Ectodermal cell (in vitro differentiated cells): ENCODE measurements around the gene GOLGA6L10.
"Not testable (repeated sequence)": the region's sequence is repeated elsewhere in the genome, so short reads cannot be mapped to it uniquely, and the experiment has no call there.

Source experiments
- H3K27ac ChIP-seq: 2 replicates; pipeline ENCODE4 v1.7.0; 2013; ENCODE audit warnings: mild to moderate bottlenecking, low read depth, low read length; ENCODE audit not compliant: insufficient read depth, poor library complexity, severe bottlenecking
- H3K27me3 ChIP-seq: 2 replicates; pipeline ENCODE4 v1.7.0; 2013; ENCODE audit warnings: mild to moderate bottlenecking, low read length; ENCODE audit not compliant: insufficient read depth, control insufficient read depth, poor library complexity, severe bottlenecking
- H3K36me3 ChIP-seq: one replicate; pipeline ENCODE4 v1.7.0; 2013; ENCODE audit warnings: low read length; ENCODE audit not compliant: control insufficient read depth, insufficient read depth
- H3K4me1 ChIP-seq: one replicate; pipeline ENCODE4 v1.7.0; 2013; ENCODE audit warnings: low read length; ENCODE audit not compliant: control insufficient read depth, insufficient read depth
- H3K4me3 ChIP-seq: 2 replicates; pipeline ENCODE4 v1.7.0; 2013; ENCODE audit warnings: low read depth, low read length, control low read depth; ENCODE audit not compliant: insufficient read depth
- H3K9me3 ChIP-seq: 2 replicates; pipeline ENCODE4 v1.7.0; 2013; ENCODE audit warnings: mild to moderate bottlenecking, low read length, moderate library complexity; ENCODE audit not compliant: control insufficient read depth
- WGBS, 2 experiments: methylation state at CpG; one replicate each; pipeline ENCODE4 v1.1.7; 2013; ENCODE audit warnings: missing lambda C conversion rate in 2 of 2; 5-methylcytosine and 5-hydroxymethylcytosine counted together

GOLGA6L10 gene

DNA sequence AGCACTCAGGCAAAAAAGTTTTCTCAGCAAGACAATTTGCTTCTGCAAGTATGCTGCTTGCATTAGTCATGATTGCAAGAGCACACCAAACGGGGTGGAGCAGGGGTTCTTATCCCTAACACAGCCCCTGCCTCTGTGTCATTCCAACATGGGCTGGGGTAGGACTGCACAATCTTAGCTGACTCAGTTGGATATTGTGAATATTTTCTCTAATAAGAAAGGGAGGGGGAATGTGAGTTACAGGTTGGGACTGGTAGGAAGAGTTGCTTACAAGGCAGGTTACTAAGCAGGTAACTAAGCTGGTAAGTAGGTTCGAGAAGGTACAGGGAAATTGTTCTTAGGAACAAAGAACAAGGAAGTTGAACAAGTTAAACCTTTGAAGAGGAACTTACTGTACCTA, 24.4 kb upstream of the GOLGA6L10 start:
- H3K9me3 ChIP-seq, H3K27ac ChIP-seq, H3K4me1 ChIP-seq, H3K27me3 ChIP-seq, H3K36me3 ChIP-seq, H3K4me3 ChIP-seq: not testable (repeated sequence)
- WGBS, 2 experiments = 79 to 90% methylated on average over 2 of the region's 2 CpGs

DNA sequence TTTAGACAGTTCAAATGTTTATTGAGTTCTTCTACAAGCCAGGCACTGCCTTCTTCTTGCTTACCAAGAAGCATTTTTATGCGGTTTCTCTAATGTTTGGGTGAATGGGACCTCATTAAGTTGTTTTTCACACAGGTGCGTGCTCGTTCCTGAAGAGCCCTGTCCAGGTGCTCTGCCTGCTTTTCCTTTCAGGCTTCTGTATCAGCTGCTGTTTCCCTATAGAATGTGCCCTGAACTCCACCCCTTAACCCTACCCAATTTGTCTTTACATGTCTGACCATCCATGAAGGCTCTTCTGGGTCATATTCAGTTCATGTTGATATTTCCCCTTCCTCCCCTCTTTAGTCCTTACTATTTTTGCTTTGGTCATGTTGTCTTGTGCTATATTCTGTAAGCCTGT, 22.4 kb upstream of the GOLGA6L10 start:
- WGBS, 2 experiments = 84 to 92% methylated on average over 3 of the region's 3 CpGs
- Histone ChIP-seq H3K9me3 (no peaks in the 10 kb centered on the region), H3K4me1 (no peaks in the 10 kb centered on the region), H3K27ac (no peak overlapping the region), H3K27me3 (no peaks in the 10 kb centered on the region), H3K36me3 (no peaks in the 10 kb centered on the region), H3K4me3 (no peak overlapping the region)

DNA sequence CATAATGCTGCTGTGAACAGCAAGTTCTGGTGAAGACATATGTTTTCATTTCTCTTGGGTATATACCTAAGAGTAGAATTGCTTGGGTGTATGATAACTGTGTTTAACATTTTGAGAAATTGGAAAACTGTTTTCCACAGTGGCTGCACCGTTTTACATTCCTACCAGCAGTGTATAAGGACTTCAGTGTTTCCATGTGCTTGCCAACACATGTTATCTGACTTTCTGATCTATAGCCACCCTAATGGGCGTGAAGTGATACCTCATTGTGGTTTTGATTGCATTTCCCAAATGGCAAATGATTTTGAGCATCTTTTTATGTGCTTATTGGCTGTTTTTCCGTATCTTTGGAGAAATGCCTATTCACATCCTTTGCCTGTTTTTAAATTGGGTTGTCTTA, 18.5 kb upstream of the GOLGA6L10 start:
- not testable (repeated sequence) for H3K27ac ChIP-seq, H3K4me3 ChIP-seq, H3K36me3 ChIP-seq, H3K27me3 ChIP-seq, H3K9me3 ChIP-seq, H3K4me1 ChIP-seq
- 27 to 39% methylated on average over 1 of the region's 3 CpGs for WGBS, 2 experiments

DNA sequence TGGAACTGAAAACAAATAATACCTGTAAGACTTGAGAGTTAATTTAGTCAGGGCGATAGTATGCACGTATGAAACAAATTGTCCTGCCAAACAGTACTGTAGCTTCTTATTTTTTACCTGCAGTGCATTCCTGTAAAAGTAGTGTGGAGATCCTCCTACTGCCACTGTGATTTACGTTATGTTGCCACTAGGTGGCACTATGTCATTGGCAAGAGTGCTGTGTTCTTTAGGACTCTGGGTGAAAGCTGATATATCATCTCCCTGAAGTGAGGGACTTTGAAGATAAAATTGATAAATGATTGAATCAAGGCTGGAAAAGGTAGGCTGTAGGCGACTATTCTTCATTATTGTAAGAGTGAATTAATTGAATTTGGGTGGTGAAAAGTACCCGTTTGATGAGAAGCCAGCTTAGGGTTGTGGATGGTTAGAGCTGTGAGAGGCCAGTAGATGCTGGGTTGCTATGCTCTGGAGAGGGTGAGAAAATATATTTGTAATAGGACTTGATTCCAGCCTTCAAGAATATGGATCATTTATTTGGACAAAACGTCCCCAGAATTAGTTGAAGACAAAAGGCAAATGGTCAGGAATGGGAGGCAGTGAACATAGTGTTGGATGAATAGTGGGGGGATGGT, 16.5 kb upstream of the GOLGA6L10 start:
- 0% methylated on average over 2 of the region's 6 CpGs; no CpG with 5 or more reads in 1 of the 2 experiments for WGBS, 2 experiments
- not testable (repeated sequence) for H3K27me3 ChIP-seq, H3K36me3 ChIP-seq, H3K4me1 ChIP-seq, H3K27ac ChIP-seq, H3K4me3 ChIP-seq, H3K9me3 ChIP-seq

DNA sequence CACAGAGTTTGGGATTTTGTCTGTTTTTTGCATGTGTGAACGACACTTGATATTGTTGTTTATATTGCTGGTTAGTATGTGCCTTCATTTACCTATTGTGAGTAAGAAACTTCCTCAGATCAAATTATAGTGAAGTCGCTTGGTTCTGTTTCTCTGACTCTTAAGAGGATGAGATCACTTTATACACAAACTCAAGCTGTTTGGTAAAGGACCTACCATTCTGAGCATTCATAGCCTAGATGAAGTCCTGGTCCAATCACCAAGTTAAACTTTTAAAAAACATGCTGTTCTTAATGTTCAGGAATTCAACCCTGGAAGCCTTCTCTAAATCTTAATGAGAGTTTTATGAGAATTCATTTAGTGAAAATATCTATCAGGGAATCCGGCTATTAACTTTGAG, 15.3 kb upstream of the GOLGA6L10 start:
- not testable (repeated sequence) for H3K36me3 ChIP-seq, H3K4me1 ChIP-seq
- WGBS, 2 experiments = no CpG with 5 or more reads among the region's 3 CpGs

DNA sequence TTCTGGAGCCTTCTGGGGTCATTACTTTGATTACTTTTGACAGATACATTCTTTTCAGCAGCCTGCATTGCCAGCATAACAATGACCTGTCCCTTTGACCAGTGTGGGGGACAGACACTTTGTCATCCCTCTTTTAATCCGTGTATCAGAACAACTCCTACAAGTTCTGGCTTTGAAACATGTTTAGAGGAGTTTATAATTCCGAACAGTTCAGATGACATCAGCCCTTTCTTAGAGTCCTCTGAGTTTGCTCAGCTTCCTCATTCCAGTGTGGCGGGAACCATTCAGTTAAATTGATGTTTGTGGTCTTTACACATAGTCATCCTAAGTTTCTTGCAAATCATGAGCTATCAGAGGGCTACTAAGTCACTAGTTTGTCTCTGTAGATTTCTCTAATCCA, 13.5 kb upstream of the GOLGA6L10 start:
- H3K36me3 ChIP-seq, H3K27ac ChIP-seq, H3K9me3 ChIP-seq, H3K4me1 ChIP-seq, H3K4me3 ChIP-seq, H3K27me3 ChIP-seq: not testable (repeated sequence)
- no CpG with 5 or more reads among the region's 3 CpGs for WGBS, 2 experiments

More for the DNA sequence above, 15.3 kb upstream of the GOLGA6L10 start:
- not testable (repeated sequence) for H3K27me3 ChIP-seq, H3K4me3 ChIP-seq, H3K9me3 ChIP-seq, H3K27ac ChIP-seq

DNA sequence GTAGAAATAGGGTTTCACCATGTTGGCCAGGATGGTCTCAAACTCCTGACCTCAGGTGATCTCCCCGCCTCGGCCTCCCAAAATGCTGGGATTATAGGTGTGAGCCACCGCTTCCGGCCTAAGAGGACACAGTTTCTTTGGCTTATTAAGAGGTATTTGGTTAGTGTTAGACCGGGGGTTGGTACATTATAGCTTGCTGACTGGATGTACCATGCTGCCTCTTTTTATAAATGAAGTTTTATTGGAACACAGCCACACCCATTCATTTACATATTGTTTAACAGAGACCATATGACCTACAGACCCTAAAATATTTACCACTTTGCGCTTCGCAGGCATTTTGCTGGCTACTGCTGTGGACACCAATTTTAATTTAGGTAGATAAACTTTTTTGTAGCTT, 11.3 kb upstream of the GOLGA6L10 start:
- H3K27ac ChIP-seq, H3K27me3 ChIP-seq, H3K4me3 ChIP-seq, H3K36me3 ChIP-seq, H3K9me3 ChIP-seq, H3K4me1 ChIP-seq: not testable (repeated sequence)
- WGBS, 2 experiments = no CpG with 5 or more reads among the region's 7 CpGs

DNA sequence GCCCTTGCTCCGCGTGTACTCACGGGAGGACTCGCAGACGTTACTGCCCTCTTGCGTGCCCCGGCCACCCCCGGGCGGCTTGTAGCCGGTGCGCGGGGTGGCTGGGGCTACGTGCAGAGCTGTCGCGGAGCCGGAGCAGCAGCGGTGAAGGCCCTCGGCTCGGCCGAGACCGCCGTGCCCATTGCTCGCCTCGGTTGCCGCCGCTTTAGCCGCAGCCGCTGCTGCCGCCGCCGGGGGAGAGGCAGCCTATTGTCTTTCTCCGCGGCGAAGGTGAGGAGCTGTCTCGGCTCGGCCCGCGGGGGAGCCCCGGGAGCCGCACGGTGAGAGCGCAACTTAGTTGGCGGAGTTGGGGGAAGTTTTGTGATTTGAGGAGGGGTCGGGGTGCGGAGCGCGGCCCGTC, 5.8 kb upstream of the GOLGA6L10 start:
- no CpG with 5 or more reads among the region's 48 CpGs for WGBS, 2 experiments
- not testable (repeated sequence) for H3K27me3 ChIP-seq, H3K27ac ChIP-seq, H3K4me1 ChIP-seq, H3K4me3 ChIP-seq, H3K9me3 ChIP-seq, H3K36me3 ChIP-seq

DNA sequence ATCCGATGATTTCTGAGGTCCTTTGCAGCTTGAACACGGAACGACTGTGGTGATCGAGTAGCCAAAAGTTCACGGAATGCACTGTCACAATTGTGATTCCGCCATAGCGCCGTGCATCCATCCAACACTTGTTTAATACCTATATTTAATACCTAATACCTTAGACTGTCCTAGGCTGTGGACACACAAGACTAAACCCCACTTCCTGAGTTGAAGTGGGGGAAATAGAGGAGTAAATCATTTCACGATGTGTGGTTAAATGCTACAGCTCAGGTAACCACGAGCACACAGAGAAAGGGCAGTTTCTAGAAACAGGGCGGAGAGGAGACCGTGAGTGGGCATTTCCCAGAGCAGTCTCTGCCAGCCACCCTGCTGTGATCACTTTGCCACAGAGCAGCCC, 5.3 kb upstream of the GOLGA6L10 start:
- WGBS, 2 experiments = no CpG with 5 or more reads among the region's 12 CpGs

DNA sequence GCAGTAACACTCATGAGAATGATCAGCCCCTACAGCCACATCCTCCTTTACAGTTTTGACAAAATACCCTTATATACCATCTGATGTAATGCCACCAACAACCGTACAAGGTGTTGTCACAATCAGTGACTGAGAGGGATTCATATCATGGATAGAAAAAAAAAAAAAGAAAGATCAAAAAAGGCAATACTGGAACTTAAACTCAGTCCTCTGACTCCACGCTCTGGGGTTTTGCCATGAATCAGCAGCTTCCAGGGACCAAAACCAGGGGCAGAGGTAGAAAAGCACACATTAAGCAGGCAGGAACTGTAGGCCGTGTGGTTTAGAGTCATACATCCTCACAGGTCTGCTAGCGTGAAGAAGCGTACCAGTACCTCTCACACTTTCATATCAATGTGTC, 1.6 kb downstream of the GOLGA6L10 start:
- not testable (repeated sequence) for H3K27ac ChIP-seq, H3K4me3 ChIP-seq, H3K36me3 ChIP-seq, H3K27me3 ChIP-seq, H3K9me3 ChIP-seq, H3K4me1 ChIP-seq
- 74 to 77% methylated on average over 2 of the region's 5 CpGs for WGBS, 2 experiments

More for the DNA sequence above, 5.3 kb upstream of the GOLGA6L10 start:
- H3K27me3 ChIP-seq, H3K36me3 ChIP-seq, H3K27ac ChIP-seq, H3K9me3 ChIP-seq, H3K4me1 ChIP-seq, H3K4me3 ChIP-seq: not testable (repeated sequence)

DNA sequence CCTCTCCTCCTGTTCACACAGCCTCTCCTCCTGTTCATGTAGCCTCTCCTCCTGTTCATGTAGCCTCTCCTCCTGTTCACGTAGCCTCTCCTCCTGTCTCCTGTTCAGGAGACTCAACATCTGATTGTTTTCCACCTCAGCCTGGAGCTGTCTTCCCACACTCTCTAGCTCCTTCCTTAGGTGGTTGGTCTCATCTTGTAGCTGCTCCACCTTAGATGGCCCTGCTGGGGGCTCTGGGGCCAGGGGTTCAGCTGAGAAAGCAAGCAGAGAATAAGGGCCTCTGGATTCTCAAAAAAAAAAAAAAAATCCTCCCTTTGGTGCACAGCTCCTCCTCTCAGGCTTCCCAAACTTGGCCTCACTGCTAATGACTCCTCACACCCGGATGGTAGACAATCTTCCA, 4.1 kb downstream of the GOLGA6L10 start:
- WGBS, 2 experiments = 86 to 94% methylated on average over 1 of the region's 2 CpGs

More for the DNA sequence above, 4.1 kb downstream of the GOLGA6L10 start:
- H3K4me1 ChIP-seq, H3K36me3 ChIP-seq, H3K27ac ChIP-seq, H3K27me3 ChIP-seq, H3K4me3 ChIP-seq, H3K9me3 ChIP-seq: not testable (repeated sequence)
